ENCODE results near the gene TUT4.

The TUT4 gene

DNA sequence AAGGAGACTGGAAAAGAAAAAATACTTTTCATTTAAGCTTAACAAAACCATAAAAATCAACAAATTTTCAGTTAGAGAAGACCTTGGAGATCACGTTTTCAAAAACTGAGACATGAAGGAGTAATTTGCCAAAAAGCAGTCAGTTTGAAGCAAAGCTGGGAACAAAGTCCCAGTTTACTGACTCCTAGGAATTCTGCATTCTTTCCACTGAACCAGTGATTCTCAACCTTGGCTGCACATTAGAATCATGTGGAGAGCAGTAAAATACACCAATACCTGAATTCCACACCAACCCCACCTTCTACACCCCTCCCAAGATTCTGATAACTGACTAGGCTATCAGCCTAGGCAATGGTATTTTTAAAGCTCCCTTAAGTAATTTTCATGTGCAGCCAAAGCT lies 75.0 kb downstream of the TUT4 start:
- DNase-seq (ENCODE audit: low read depth, low spot score), result no peak
- no peak overlapping the region for H3K27ac ChIP-seq

DNA sequence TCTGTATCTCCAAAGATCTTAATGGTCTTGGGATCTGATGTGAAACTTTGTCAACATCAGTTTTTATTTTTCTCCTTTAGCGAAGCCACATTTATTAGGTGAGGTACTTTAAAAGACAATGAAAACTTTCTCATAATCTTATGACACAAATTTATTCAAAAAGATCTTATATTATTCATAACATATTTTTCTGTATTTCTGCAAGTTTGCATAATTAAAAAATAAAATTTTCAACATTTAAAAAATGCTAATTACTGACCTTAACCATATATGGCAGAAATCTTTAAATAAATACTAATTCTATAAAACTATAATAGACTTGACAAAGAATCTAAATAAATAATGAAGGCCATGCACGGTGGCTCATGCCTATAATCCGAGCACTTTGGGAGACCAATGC lies 75.9 kb downstream of the TUT4 start:
- H3K27ac ChIP-seq, result no peak overlapping the region
- DNase-seq (ENCODE audit: low read depth, low spot score), result no peak

DNA sequence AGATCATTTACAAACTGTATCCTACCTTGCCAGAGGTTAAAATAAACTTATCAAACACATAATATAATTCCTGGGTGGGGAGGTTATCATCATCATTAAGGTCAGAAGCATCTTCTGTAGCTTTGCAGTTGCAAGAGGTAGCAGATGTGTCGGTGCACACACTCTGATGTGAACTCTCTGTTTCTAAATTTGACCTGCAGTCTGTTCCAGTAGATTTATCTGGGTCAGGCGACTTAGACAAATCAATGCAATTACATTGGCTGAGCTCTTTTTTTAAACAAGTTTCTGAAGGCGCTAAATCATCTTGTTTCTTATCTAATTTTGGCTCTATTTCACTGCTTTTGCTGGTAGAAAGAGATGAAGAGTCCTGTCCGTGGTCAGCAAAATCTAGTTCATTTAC lies 78.1 kb downstream of the TUT4 start:
- no peak overlapping the region for H3K27ac ChIP-seq
- no peak for DNase-seq (ENCODE audit: low read depth, low spot score)

DNA sequence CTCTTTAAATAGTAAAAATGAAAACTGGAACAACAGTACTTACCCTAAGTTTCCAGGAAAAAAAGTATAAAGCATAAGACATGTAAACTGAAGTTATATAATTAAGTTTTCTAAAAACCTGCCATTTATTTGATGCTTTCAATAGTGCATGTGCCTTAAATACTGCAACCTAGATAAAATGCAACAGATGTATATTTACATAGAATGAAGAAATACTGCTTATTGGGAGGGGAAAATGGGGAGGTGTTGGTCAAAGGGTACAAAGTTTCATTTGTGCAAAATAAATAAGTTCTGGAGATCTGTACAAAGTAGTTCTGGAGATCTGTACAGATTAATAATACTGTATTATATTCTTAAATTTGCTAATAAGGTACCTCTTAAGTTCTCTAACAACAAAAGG lies 79.9 kb downstream of the TUT4 start:
- DNase-seq (ENCODE audit: low read depth, low spot score), result no peak
- H3K27ac ChIP-seq, result no peak overlapping the region

DNA sequence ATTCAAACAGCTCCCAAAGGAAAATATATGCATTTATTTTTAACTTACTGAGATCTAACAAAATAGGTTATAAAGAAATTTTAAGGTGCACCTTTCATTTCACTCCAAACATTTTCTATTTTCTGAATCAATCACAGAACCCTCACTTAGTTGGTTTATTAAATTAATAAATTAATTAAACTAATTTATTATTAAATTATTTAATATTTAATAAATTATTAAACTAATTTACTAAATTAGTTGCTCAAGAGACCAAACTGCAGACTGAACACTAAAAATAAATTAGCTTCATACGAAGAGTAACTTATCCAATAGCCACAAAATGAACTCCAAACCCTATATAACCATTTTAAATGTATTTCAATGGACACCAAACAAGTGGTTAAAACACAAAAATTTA lies 80.5 kb downstream of the TUT4 start:
- H3K27ac ChIP-seq, result no peak overlapping the region
- DNase-seq (ENCODE audit: low read depth, low spot score), result no peak

DNA sequence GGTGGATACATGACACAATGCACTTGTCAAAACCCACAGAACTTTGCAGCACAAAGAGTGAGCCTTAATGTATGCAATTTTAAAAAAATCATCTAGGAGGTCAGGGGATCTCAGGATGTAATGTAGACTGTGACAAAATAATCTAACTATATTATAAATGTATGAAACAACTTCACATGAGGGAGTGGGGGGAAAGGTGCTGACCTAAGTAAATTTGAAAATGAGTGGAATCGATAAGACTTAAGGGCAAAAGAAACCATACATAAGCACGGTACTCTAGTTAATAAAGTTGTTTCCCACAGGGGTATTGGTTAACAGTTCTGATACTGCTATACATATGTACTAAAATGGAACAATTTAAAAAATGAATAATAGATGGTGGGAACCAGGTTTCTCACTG lies 83.8 kb downstream of the TUT4 start:
- no peak for DNase-seq (ENCODE audit: low read depth, low spot score)
- H3K27ac ChIP-seq, result no peak overlapping the region

DNA sequence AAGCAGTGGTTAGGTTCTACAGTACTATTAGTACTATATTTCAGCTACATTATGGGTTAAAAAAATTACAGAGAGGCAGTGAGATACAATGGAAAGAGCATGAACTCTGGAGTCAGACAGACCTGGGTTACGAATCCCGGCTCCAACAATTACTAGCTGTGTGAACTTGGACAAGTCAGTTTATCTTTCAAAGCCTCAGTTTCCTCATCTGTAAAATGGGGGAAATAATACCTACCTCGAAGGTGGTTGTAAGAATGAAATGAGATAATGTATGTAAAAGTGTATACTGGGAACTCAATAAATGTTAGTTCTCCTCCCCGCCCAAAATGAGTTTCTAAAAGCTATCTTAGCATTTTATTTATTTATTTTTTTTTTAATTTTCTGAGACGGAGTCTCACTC lies 89.0 kb downstream of the TUT4 start:
- no peak for DNase-seq (ENCODE audit: low read depth, low spot score)
- no peak overlapping the region for H3K27ac ChIP-seq

DNA sequence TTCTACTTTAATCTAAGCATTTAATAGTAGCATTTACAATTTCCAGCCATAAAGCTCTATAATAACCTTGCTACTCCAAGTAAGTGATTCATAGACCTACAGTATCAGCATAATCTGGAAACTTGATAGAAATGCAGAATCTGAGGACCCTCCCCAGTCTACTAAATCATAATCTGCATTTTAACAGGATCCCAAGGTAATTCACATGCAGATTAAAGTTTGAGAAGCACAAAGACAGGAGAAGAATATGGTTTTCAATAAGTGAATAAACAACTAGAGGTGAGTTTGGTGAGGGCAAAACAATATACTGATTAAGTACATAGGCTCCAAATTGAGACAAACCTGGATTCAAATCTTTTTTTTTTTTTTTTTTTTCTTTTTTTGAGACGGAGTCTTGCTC lies 91.1 kb downstream of the TUT4 start:
- no peak overlapping the region for H3K27ac ChIP-seq
- no peak for DNase-seq (ENCODE audit: low read depth, low spot score)

DNA sequence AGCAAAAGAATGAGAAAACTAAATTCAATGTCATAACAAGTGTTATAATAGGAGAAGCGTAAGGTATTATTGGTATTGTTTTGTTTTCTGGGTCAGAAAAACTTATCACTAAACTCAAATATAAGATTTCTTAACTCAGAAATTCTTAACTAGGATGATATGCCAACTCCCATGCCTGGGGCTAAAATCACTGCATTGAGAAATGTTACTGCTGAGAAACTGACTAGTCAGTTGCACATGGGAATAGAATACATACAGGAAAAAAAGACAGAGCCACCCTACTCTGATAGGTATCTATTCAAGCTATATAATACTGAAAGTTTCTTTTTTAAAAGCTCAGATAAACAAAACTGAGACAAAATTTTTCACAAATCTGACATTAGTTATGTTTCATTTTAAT lies 92.2 kb downstream of the TUT4 start:
- no peak overlapping the region for H3K27ac ChIP-seq
- no peak for DNase-seq (ENCODE audit: low read depth, low spot score)

DNA sequence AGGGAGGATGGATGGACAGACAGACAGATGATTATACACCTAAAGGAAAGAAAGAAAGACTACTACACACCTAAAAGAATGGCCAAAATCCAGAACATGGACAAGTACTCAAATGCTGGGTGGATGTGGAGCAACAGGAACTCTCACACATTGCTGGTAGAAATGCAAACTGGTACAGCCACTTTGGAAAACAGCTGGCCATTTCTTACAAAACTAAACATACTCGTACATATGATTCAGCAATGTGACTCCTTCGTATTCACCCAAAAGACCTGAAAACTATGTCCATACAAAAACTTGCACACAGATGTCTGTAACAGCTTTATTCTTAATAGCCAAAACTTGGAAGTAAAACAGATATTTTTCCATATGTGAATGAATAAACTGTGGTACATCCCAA lies 97.2 kb downstream of the TUT4 start:
- DNase-seq (ENCODE audit: low read depth, low spot score), result no peak
- H3K27ac ChIP-seq, result no peak overlapping the region

DNA sequence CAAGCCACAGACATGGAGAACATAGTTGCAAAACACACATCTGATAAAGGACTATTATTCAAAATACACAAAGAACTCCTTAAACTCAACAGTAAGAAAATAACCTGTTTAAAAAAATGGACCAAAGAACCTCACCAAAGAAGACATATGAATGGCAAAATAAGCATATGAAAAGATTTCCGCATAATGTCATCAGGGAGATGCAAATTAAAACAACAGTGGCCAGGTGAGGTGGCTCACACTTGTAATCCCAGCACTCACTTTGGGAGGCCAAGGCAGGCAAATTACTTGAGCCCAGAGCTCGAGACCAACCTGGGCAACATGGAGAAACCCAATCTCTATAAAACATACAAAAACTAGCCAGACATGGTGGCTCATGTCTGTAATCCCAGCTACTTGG lies 98.1 kb downstream of the TUT4 start:
- no peak overlapping the region for H3K27ac ChIP-seq
- no peak for DNase-seq (ENCODE audit: low read depth, low spot score)

DNA sequence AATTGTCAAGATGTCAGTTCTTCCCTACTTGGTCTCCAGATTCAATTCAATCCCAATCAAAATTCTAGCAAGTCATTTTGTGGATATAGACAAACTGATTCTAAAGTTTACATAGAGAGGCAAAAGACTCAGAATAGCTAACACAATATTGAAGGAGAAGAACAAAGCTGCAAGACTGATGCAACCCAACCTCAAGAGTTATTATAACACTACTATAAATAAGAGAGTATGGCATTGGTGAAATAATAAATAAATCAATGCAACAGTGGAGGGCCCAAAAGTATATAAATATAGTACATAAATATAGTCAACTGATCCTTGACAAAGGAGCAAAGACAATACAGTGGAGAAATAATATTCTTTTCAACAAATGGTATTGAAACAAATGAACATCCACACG lies 98.8 kb downstream of the TUT4 start:
- H3K27ac ChIP-seq, result no peak overlapping the region

DNA sequence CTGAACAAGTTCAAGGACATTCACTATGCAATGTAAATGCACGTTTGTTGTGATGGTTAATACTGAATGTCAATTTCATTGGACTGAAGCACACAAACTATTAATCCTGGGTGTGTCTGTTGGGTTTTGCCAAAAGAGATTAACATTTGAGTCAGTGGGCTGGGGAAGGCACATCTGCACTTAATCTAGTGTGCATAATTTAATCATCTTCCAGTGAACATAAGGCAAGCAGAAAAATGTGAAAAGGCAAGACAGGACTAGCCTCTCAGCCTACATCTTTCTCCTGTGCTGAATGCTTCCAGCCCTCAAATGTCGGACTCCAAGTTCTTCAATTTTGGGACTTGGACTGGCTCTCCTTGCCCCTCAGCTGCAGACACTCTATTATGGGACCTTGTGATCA lies 108.4 kb downstream of the TUT4 start:
- H3K27ac ChIP-seq, result no peak overlapping the region
- no peak for DNase-seq (ENCODE audit: low read depth, low spot score)

More for the DNA sequence above, 98.8 kb downstream of the TUT4 start:
- DNase-seq (ENCODE audit: low read depth, low spot score), result no peak

DNA sequence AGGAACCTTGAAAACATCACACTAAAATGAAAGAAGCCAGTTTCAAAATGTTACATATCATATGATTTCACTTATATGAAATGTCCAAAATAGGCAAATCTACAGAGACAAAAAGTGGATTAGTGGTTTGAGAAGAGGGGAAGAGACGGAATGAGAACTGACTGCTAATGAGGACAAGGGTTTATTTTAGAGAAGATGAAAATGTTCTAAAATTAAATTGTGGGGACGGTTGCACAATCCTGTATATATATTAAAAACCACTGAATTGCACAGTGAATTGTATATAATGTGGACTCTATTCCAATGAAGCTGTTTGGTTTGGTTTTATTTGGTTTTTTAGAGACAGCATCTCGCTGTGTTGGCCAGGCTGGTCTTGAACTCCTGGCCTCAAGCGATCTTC lies 112.9 kb downstream of the TUT4 start:
- no peak for DNase-seq (ENCODE audit: low read depth, low spot score)
- H3K27ac ChIP-seq, result no peak overlapping the region

DNA sequence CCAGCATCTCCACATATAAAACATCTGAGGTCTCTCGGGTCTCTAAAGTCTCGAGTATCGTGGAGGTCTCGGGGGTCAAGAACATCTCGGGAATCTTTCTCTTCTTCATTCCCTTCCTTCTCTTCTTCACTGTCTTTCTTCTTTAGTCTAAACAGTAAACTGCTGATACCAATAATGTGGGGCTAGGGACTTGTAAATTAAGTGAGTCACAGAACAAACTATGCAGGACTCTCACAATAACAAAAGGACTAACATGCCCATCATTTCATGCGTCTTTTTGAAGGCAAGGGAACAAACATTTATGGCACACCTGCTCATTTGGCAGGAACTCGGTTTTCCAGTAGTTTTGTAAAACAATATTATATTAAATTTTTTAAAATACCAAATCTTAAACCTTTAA lies 116.1 kb downstream of the TUT4 start:
- H3K27ac ChIP-seq, result no peak overlapping the region
- no peak for DNase-seq (ENCODE audit: low read depth, low spot score)

DNA sequence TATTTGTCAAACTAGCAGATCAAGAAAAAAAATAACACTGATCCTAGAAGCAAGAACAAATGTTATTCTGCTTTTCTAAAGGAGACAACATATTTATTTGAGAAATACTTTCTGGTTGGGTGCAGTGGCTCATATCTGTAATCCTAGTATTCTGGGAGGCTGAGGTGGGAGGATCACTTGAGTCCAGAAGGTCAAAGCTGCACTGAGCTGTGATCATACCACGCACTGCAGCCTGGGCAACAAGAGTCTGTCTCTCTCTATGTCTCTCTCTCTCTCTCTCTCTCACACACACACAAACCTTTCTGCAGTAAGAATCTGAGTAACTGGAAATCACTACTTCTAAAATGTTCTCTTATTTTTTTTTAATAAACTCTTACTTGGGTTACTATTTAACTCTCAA lies 117.2 kb downstream of the TUT4 start:
- DNase-seq (ENCODE audit: low read depth, low spot score), result no peak
- no peak overlapping the region for H3K27ac ChIP-seq

DNA sequence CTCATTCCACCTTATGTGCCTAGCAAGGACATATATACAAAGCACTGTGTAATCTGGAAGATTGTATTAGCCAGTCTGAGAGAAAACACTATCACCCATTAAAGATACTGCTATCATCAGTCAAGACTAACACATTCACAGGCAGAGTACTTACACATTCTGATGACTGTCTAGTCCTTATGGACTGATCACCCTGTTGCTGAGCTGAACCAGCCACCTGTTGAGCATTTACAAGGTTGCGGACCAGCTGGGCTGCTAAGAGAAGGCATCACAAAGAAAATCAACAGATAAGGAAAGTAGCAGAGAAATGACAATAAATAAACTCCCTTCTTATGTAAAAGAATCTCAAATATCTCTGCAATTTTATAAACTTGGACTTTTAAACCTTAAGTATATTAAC lies 117.7 kb downstream of the TUT4 start:
- no peak for DNase-seq (ENCODE audit: low read depth, low spot score)
- H3K27ac ChIP-seq, result no peak overlapping the region

DNA sequence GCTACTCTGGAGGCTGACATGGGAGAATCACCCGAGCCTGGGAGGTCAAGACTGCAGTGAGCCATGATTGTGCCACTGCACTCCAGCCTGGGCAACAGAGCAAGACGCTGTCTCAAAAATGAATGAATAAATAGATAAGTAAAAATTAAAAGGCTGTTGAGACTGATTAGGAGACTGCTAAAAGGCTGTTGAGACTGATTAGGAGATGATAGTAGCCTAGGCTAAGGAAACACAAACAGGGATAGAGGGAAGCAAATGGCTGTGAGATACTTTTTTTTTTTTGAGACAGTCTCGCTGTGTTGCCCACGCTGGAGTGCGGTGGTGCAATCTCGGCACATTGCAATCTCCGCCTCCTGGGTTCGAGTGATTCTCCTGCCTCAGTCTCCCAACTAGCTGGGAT lies 120.1 kb downstream of the TUT4 start:
- H3K27ac ChIP-seq, result no peak overlapping the region
- no peak for DNase-seq (ENCODE audit: low read depth, low spot score)

DNA sequence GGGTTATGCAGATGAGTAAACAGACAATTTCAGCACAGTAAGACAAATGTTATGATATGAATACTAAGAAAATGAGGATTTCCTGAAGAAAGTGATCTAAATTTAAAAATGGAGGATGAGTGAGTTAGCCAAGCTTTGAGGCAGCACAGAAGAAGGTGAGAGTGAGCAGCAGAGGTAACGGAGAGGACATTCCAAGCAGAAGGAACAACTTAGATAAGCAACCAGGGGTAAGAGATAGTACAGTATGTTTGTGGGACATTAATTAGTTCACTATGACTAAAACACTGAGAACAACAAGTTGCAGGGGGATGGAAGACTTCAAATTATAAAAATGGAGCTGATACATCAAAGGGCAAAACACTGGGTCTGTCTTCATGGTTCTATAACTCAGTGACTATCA lies 125.7 kb downstream of the TUT4 start:
- no peak for DNase-seq (ENCODE audit: low read depth, low spot score)
- H3K27ac ChIP-seq, result no peak overlapping the region

DNA sequence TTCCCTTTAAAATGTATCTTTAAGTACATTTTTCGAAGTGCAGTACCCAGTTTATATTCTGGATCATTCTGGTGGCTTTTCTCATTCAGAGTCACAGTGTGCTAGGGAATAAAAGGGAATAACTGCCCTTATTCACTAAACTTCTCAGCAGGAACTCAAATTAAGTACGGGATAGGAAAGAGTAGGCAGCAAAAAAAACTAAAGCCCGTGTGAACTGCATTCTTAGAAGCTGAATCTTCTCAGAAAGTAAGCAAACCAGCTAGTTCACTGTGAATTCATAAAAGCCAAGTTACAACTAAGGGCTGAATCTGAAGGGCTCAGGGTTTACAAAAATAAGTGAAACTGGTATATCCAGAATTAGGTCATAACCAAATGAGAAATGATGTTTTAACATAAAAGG lies 126.5 kb downstream of the TUT4 start:
- peak overlapping the region; percentile 4 for H3K27ac ChIP-seq
- no peak for DNase-seq (ENCODE audit: low read depth, low spot score)

DNA sequence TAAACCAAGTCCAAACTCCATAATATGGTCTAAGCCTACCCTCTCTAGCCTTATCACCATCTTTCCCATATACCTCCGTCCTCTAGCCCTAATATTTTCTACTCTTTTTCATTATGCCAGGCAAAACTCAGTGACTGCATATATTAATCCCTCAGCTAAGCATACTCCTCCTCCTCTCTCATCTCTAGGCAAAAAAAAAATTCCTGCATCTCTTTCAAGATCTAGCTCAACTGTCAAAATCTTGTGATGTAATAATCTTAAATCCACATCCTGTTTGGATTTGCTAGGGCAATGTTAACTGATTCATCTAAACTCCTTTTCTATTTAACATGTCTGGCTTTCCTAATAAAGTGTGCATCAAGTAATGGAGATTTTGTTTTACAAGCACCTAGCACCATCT lies 128.1 kb downstream of the TUT4 start:
- H3K27ac ChIP-seq, result no peak overlapping the region
- no peak for DNase-seq (ENCODE audit: low read depth, low spot score)

DNA sequence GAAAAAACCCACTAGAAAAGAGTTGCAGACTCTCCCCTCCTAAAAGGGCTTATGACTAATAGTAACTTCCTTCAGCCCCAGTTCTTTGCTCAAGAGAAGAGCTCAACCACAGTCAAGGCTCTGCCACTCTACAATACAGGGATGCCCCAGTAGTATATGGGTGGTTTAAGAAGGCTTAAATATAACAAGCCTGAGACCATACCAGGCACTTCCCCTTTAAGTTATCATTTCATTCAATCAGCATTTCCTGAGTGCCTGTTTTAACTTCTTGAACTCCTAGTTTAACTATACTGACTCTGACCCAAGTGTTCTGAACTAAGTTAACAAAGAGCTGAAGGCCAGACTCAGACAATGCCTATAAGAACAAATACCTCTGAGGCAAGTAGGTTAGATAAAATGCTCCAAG lies 128.7 kb downstream of the TUT4 start:
- DNase-seq (ENCODE audit: low read depth, low spot score), result no peak
- H3K27ac ChIP-seq, result no peak overlapping the region

DNA sequence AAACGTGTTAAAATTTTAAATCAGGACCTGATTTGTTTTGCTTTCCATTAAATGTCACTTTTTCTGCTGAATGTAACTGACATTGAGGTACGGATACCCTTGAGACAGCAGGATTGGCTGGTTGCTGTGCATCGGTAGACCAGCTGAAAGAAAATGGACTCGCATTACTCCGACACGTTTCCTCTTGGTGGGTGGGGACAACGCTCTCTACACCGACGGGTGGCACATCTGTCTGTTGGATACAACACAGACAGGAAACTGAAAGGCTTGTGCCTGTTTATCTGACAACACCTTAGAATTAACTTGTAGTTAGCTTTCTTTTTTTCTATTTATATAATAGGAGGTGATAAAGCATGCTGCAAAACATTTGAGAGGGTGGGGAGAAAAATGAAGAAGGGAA lies 129.1 kb downstream of the TUT4 start:
- no peak for DNase-seq (ENCODE audit: low read depth, low spot score)
- no peak overlapping the region for H3K27ac ChIP-seq

Data from epithelial cell of prostate (primary cell).